Activated CD4-positive, alpha-beta T cell treated with anti-CD3 and anti-CD28 coated beads, Interleukin-10, Interleukin-2, amounts not matched to agents 100 ng/mL and 50 ng/mL, durations not matched to agents 16 hours and 8 hours (primary cell): ENCODE data around the gene C1orf174.

Experiments
- DNase-seq: peaks from one replicate; pipeline ENCODE4 v3.0.0-alpha.2; 2020

C1orf174 gene

DNA sequence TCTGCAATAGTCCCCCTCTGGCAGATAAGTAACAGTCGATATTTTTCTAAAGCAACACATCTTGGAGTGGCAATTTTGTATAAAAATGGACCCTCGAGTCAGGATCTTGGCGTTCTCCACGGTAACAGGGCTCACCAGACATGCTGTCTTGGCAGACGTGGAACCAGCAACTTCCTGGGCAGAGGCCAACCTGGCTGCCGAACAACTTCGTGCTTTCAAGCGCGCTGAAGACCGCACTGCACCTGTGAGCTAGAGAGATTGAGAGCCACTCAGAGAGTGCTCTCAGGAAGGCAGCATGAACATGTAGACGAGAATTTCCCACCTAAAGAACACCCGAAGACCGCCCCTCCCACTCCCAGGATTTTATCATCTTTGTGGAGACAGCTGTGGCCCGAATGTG lies 7.3 kb downstream of the C1orf174 start:
- no peak for DNase-seq

DNA sequence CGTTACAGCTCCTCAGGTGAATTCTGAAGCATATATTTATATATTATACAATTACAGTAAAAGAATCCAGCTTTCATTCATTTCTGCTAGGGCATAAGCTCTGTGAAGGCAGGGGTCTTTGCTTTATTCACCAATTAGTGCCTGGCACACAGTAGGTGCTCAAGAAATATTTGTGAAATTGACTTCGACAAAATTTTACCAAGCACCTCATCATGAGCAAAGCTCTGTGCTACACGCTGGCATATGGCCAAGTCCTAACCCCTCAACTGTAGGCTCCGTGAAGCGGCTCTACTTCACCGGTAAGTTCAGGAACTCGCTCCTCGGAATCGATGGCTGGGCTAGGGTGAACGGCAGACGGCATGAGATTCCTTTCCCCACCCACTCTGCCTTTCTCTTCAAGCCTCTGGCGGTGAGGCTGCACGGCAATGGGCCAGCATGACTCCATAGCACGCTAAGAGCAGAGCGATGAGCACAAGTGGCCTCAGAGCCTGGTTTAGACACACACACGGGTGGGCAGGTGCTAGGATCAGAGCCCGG lies 8.7 kb downstream of the C1orf174 start:
- DNase-seq, result no peak

DNA sequence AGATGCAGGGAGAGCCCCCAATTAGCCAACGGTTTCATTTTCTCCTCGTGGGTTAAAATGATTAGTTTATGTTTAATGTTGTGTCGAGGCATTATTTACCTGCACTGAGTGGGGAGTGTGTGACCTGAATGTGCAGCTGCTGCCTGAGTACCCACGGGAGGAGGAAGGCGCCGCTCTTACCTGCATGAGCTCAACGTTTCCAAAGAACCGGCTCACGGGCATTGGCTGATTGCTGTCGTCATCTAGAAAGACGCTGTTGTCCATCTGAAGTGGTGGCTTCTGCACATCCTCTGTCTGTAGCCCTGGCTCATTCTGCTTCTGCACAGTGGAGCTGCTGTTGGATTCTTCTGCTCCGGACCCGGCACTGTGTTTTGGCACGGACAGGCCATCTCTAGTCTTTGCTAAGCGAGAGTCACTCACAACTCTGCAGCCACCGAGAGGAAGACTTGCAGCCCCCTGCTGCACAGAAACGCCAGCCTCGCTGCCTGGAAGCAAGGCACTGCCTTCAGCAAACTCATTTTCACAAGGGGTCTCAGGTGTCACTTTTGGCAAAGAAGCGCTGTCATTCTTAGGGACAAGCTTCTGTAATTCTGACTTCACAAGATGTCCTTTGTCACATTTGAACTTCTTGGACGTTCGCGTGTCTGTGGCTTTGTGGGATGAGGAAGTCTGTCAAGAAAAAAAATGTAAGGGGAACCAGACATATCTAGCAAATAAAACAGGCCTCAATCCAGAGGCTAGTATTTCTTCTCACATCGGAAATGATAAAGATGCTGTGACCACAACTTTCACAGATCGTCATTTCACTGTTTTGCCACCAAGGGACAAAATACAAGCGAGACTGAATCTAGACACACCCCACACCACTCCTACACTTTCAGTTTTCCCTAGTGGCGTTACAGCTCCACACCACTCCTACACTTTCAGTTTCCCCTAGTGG lies 9.4 kb downstream of the C1orf174 start:
- DNase-seq, result peak; percentile 68

DNA sequence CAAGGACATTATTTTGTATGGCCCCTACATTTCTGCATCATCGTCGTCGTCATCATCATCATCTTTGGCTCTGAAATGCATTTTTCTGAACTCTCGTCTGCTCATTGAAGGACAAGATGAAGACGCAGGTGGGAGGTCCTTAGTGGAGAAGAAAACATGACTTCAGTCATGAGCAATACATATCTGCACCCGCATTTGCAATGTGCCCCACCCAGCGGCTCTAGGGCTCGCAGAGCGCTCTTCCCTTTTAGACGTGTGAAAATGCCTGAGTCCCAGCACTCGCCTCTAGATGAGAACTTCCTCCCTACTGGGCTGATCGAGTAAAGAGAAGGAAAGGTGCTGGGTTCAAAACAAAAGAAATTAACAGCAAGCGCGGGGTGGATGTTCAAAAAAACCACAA lies 10.1 kb downstream of the C1orf174 start:
- DNase-seq, result peak; percentile 14

DNA sequence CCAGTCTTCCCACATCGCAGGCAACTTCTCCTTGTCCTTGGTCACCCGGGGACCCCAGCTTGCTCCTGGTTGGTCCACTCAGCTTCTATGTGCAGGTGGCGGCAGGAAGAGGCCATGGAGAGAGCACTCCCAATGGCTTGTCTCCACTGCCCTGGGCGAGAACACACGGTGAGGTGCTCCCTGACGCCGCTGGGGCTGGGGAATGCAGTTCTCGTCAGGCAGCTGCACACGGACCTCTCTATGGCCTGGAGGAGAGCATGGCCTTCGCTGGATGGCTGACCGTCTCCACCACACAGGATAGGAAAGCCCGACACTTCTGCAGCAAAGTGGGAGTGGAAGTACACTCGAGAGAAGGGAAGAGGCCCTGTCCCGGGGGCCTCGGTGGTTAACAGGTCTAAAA lies 11.8 kb downstream of the C1orf174 start:
- DNase-seq, result no peak

DNA sequence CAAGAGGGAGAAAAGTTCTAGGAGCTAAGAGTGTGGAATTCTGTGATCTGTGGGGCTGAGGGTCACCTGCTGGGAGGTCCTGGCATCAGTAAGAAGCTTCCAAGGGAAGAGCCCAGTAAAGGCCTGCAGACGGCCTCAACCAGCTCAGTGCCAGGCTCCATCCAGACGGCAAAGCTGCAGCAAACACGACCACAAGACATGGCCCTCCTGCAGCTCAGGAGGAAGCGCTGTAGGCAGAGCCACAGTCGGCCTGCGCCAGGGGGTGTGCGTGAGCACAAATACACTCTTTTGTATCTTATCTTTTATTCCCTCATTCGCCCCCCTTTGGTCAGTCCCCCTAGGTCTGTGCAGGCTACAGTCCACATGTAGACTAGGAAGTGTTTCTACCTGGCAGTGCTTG lies 13.4 kb downstream of the C1orf174 start:
- DNase-seq, result no peak

DNA sequence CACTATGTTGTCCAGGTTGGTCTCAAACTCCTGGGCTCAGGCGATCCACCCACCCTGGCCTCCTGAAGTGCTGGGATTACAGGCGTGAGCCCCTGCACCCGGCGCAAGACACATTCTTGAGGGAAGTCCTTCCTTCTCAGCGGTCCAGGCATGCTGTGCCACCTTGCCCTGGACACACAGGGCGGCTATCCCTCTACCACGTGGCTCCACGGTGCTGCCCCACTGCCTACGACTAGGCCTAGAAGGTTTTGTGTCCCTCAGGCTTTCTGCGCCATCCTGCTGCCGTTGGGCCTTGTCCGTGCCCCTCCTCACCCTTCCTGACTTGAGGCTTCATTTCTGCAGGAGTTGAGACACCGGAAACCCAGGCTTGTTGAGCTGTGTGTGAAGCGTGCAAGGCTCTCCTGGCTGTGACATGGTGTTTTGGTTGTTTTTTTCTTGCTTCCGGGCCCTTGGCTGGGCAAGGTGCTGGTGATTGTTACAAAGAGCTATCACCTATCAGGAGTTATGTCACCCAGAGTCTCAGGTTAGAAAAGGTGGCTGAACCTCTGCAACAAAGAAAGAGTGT lies 13.9 kb downstream of the C1orf174 start:
- DNase-seq, result no peak

DNA sequence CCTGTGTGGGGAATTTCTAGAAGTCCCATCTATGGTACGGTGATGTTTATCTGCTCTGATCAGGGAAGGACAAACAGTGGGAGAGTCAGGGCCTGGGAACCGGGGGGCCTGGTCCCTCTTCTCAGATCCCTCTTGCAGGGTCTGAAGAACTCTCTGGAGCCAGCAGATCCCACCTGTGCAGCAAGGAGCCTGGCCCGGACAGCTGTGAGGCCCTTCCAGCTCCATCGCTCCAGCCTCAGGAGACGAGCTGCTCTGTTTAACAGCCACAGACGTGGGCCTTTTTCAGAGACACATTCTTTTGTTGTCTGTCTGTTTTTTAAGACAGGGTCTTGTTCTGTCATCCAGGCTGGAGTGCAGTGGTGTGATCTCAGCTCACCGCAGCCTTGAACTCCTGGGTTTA lies 14.5 kb downstream of the C1orf174 start:
- no peak for DNase-seq

DNA sequence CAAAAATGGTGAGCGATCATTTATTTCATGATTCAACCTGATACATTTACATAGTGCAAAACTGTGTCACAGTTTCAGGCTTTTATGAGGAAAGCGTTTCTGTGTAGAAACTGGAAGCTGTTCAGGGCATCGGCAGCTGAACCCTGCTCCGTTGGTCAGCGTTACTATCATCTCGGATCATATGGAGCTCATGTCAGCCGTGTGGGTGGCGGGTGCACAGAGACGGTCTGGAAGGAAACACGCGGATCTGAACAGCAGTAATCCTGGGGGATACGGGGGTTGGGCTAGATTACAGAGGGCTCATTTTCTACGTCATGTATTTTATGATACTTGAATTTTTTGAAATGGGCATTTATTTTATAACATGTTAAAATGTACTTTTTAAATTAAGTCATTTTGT lies 15.1 kb downstream of the C1orf174 start:
- no peak for DNase-seq

DNA sequence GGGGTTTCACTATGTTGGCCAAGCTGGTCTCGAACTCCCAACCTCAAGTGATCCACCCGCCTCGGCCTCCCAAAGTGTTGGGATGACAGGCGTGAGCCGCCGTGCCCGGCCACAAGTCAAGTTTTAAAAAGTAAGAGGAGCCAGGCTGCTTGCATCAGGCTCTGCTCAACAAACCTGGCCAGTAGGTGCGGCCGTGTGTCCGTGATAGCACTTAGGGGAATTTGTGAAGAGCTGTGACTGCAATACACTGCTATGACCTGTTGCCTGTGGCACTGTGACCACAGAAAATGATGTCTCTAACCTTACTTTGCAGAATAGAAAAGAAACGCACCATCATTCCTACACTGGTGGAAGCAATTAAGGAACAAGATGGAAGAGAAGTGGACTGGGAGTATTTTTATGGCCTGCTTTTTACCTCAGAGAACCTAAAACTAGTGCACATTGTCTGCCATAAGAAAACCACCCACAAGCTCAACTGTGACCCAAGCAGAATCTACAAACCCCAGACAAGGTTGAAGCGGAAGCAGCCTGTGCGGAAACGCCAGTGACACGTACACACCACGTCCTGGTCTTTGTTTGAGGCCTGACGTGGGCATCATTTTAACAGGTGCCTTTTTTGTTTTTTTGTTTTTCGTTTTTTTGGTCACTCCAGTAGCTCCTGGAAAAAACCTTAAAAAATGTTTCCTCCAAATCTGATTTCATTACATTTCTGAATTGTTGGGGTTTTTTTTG lies 16.7 kb downstream of the C1orf174 start:
- DNase-seq, result no peak

DNA sequence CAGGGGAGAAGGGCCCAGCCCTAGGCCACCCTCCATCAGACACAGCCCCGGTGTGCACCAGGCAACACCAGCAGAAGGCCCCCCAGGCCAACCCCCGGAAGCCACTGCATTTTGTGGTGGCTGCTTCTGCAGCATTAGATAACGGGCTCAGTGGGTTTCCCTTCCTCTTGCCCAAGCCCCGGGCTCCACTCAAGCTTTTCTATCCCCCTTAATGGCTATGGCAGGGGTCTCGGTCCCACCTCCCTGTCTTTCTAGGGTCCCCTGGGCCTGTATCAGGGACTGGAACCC lies 18.9 kb downstream of the C1orf174 start:
- no peak for DNase-seq

DNA sequence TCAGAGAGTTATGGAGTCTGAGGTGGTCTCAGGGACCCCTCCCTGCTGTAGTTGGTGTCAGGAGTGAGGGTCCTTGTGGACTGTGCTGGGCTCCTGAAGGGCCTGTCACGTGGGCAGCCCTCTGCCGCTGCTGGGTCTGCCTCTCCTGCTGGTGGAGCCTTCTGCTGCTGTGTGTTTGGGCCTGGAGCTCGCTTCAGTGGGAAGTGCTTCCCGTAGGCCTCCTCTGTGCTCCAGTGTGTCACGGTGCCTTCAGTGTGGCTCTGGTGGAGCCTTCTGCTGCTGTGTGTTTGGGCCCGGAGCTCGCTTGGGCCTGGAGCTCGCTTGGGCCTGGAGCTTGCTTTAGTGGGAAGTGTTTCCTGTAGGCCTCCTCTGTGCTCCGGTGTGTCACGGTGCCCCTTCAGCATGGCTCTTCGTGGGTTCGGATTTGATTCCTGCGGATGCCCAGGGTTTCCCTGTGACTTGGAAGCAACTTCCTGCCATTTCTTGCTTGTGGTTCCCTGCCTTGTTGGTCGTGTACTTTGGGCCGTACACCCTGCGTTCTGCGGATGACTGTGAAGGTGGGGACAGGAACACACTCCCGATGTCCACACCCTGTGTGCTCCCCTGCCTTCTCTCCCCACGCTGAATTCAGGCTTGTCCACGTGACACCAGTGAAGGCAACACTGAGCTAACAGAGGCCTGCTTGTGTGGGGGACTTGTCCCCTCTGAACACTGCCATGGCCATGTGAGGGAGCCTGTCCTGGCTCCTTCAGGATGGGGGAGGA lies 19.5 kb downstream of the C1orf174 start:
- no peak for DNase-seq

DNA sequence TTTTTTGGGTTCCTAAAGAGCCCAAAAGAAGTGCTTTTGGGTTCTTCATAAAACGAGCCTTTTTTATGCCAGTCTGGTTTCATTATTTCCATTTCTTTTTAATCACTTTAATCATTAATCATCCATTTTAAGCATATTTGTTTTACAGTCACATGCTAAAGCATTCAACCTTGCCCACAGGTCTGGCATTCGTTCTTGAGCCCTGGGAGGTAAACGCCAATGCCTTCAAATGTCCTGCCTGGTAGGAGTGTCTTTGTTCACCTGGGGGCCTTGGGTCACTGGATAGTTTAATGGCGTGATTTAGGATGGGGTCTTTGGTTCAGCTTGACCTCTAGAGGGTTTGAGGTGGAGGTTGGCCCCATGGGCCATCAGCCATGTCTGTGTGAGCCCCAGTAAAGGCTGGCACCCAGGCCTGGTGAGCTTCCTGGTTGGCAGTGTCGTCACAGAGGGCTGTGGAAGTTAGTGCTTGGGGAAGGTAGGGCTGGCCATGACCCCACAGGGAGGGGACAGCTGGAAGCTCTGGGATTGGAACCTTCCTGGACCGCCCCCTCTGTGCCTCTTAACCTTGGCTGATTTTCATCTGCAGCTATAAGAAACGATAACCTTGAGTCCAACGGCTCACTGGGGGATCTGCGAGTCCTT lies 20.2 kb downstream of the C1orf174 start:
- DNase-seq, result no peak

DNA sequence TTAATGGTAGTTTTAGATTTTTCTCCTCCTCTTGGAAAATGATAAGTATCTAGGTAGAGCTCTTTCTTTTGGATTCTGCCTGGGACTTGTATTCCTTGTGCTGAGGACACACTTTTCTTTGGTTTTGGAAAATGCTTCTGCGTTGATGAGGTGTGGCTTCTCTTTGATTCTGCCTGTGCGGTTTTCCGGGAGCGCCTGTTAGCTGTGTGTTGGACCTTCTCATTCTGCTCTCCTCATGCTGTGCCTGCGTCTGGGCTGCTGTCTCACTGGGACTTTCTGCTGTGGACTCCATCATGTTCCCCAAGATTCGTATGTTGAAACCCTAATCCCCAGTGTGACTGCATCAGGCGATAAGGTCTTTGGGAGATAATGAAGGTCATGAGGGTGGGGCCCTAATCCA lies 21.0 kb downstream of the C1orf174 start:
- no peak for DNase-seq

DNA sequence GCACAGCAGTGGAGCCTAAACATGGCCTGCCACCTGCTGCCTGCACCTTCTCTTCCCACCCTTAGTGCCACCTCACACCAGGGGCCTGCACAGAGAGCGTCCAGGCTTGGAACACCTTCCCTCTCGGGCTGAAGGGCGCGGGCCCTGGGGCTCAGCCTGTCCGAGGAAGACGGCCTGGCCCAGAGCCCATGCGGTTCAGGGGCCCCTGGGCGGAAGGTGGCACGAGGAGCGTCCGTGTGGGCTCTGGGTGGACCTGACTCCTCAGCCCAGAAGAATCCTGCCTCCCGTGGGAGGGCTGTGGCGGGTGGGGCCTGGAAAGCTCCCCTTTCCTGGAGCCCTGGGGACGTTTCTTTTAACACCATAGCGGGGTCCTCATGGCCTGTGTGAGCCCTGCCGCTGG lies 23.4 kb downstream of the C1orf174 start:
- DNase-seq, result no peak

DNA sequence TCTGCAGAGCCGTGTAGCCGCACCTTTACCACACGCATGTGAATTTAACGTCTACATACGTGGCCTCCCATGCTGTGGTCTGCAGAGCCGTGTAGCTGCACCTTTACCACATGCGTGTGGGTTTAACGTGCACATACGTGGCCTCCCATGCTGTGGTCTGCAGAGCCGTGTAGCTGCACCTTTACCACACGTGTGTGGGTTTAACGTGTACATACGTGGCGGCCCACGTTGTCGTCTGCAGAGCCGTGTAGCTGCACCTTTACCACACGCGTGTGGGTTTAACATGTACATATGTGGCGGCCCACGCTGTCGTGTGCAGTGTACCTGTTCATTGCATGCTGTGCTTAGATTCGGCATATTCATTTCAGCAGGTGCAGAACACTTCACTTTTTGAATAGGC lies 25.3 kb downstream of the C1orf174 start:
- DNase-seq, result no peak

DNA sequence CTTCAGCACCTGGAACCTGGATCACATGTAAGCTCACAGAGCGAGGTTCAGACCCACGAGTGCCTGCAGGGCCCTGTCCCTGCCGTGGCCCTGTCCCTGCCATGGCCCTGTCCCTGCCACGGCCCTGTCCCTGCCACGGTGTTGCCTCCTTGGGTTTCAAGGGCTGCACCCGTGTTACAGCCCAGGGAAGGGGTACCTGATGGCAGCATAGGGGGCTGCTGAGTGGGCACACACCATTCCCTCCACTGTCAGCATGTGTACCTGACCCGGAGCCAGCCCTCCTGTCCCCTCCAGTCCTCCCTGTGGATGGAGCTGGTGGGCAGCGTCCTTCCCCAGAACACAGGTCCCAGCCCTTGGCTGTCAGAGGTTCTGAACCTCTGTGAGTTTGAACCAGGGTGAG lies 27.5 kb downstream of the C1orf174 start:
- no peak for DNase-seq

DNA sequence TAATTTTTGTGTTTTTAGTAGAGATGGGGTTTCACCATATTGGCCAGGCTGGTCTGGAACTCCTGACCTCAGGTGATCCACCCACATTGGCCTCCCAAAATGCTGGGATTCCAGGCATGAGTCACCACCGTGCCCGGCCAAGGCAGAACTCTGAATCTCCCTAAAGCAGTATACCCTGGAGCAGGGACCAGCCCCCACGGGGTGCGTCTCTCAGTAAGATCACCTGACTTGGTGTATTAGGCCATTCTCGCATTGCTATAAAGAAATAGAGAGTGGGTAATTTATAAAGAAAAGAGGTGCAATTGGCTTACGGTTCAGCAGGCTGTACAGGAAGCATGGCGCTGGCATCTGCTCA lies 28.6 kb downstream of the C1orf174 start:
- DNase-seq, result no peak

DNA sequence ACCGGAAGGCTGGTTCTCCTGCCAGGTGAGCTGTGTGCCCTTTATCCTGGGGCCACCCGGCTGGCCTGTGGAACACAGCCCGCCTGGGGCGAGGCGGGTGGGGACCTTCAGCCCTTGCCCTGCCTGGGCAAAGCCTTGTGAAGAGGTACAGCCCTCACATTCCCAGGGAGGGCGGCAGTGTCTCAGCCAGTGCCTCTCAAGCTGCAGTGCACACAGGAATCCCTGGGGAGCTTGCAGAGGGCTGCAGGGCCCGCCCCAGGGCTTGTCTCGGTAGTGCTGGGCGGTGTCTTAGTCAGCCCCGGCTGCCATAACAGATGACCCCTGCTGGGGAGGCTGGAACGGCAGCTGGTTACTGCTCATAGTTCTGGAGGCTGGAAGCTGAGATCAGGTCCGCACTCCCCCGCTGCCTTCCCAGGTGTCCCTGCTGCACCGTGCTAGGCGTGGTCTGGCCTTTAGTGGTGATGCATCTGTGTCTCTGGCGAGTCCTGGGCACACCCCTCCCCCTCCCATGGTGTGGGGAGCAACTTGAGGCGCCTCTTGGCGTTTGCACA lies 30.2 kb downstream of the C1orf174 start:
- no peak for DNase-seq

DNA sequence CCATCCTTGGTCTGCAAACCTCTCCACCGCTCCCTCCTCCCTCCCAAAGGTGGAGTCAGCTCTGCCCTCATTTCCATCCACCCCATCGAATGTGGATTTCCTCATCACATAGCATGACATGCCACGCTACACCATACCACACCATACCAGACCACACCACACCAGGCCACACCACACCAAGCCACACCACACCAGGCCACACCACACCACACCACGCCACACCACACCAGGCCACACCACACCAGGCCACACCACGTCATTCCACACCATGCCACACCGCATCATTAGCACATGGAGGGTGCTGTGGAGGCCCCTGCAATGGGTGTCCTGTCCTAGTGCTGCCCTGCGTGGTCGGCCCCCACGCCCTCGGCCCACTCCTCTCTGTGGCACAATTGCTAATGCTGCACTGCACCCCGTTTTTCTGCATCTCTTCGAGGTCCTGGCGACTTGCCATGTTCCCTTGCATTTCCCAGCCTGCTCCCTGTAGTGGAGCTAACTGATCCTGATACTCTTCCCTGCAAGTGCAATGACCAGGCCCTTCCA lies 31.5 kb downstream of the C1orf174 start:
- DNase-seq, result no peak

DNA sequence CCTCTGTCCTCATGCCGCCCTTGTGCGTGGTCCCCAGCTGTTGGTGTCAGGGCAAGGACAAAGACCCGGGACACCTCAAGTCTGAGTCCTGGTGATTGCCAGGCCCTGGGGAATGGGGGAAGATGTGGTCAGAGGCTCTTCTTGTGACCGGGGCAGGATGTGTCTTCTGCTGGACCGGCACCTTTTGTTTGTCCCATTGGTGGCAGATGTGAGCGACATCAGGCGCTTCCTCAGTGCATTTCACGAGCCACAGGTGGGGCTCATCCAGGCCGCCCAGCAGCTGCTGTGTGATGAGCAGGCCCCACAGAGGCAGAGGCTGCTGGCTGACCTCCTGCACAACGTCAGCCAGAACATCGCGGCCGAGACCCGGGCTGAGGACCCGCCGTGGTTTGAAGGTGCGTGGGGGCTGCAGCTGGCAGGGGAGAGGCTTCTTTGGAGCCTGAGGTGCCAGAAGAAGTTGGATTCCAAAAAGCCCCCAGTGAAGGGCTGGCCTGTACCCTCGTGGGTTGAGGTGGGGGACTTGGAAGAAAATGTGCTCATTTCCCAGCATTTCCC lies 34.4 kb downstream of the C1orf174 start:
- no peak for DNase-seq

DNA sequence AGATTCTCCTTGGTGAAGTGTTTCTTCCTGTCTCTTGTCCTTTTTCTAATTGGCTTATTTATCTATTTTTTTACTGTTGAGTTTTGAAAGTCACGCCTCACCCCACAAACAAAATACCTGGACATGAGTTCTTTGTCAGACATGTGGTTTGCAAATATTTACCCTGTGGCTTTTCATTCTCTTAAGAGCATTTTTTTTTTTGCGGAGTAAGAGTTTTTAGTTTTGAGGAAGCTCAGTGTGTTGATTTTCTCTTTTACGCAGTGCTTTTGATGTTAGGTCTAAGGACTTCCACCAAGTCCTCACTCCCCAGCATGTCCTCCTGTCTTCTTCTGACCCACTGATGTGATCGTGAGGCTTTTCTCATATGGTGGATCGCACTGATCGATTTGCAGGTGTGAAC lies 35.2 kb downstream of the C1orf174 start:
- DNase-seq, result no peak
